GM19099 (cell line): Measurements from ENCODE around the gene GARIN5A.

Source experiments
- POLR2A ChIP-seq: IDR thresholded peaks from 3 replicates; pipeline ENCODE4 v1.6.1; 2011; ENCODE audit warnings: low read depth; ENCODE audit not compliant: insufficient read length; ENCODE audit errors: extremely low read depth

The GARIN5A gene

GRCh38 chr19:50437862-50438449 lies 38.7 kb downstream of the GARIN5A start:
- no peak for TF ChIP-seq POLR2A

- no peak for TF ChIP-seq POLR2A
These were observed 41.0 kb downstream of the GARIN5A start for GRCh38 chr19:50435627-50436026.

- no peak for TF ChIP-seq POLR2A
These were observed 41.4 kb downstream of the GARIN5A start for GRCh38 chr19:50435221-50435620.

- no peak for TF ChIP-seq POLR2A
These were observed 42.1 kb downstream of the GARIN5A start for GRCh38 chr19:50434525-50434924.

GRCh38 chr19:50433201-50434180 lies 43.2 kb downstream of the GARIN5A start:
- TF ChIP-seq POLR2A, result no peak

- no peak for TF ChIP-seq POLR2A
These were observed 44.2 kb downstream of the GARIN5A start, which contains the start of gene MYBPC2 for GRCh38 chr19:50432221-50433028. TSS of gene MYBPC2 (plus strand) at chr19:50432892. CDS start at chr19:50432954, 62 bp downstream.

GRCh38 chr19:50431343-50432220 lies 45.1 kb downstream of the GARIN5A start:
- TF ChIP-seq POLR2A, result peak; percentile 53

GRCh38 chr19:50430888-50431342 lies 45.7 kb downstream of the GARIN5A start:
- TF ChIP-seq POLR2A, result no peak

GRCh38 chr19:50428772-50429463 lies 47.7 kb downstream of the GARIN5A start:
- no peak for TF ChIP-seq POLR2A

GRCh38 chr19:50427997-50428425 lies 48.6 kb downstream of the GARIN5A start:
- TF ChIP-seq POLR2A, result peak; percentile 27

- no peak for TF ChIP-seq POLR2A
These were observed 49.2 kb downstream of the GARIN5A start for GRCh38 chr19:50427318-50427925.

GRCh38 chr19:50425581-50425980 lies 51.1 kb downstream of the GARIN5A start:
- TF ChIP-seq POLR2A, result no peak
